GM23338 (cell line): ENCODE results near the gene KRT9. TPM values are rescaled to one million over a fixed set of nuclear protein-coding genes. Genes with fewer than 3 reads are reported as not detected.

Experiments
- ATAC-seq: fragments of 200-7000 bp; cut with Tn5 transposase; 3 replicates; pipeline ENCODE4 v1.9.1; 2020
- DNase-seq: peaks from one replicate; pipeline ENCODE4 v3.0.0-alpha.2; 2015; ENCODE audit warnings: low spot score
- H2AFZ ChIP-seq: fragments of 200-600 bp; sonication (generic); 2 replicates; pipeline ENCODE4 v1.8.0; 2016; ENCODE audit warnings: antibody characterized with exemption, mild to moderate bottlenecking, moderate library complexity
- H3F3A ChIP-seq: fragments of 200-600 bp; sonication (generic); replicated peaks from 2 replicates; pipeline ENCODE4 v1.8.0; 2017; ENCODE audit warnings: antibody characterized with exemption, mixed run types, low read depth
- H3K27ac ChIP-seq: fragments of 200-600 bp; sonication (generic); 2 replicates; pipeline ENCODE4 v1.6.1; 2016; ENCODE audit warnings: low read depth
- H3K27me3 ChIP-seq: fragments of 200-600 bp; sonication (generic); 2 replicates; pipeline ENCODE4 v1.8.0; 2016; ENCODE audit warnings: mild to moderate bottlenecking, mixed run types, moderate library complexity; ENCODE audit not compliant: insufficient read depth
- H3K36me3 ChIP-seq: fragments of 200-600 bp; sonication (generic); 2 replicates; pipeline ENCODE4 v1.8.0; 2016; ENCODE audit warnings: mild to moderate bottlenecking; ENCODE audit not compliant: insufficient read depth
- H3K4me1 ChIP-seq: fragments of 200-600 bp; sonication (generic); 2 replicates; pipeline ENCODE4 v1.8.0; 2016; ENCODE audit warnings: mild to moderate bottlenecking, moderate library complexity; ENCODE audit not compliant: insufficient read depth
- H3K4me2 ChIP-seq: fragments of 200-600 bp; sonication (generic); 2 replicates; pipeline ENCODE4 v1.7.1; 2017; ENCODE audit warnings: mixed run types
- H3K4me3 ChIP-seq: fragments of 200-600 bp; sonication (generic); 2 replicates; pipeline ENCODE4 v1.6.1; 2016; ENCODE audit warnings: mixed run types
- H3K79me2 ChIP-seq: fragments of 200-600 bp; sonication (generic); replicated peaks from 2 replicates; pipeline ENCODE4 v1.8.0; 2017; ENCODE audit warnings: mild to moderate bottlenecking; ENCODE audit not compliant: insufficient read depth
- H3K9me2 ChIP-seq: fragments of 200-600 bp; sonication (generic); 2 replicates; pipeline ENCODE4 v1.8.0; 2017; ENCODE audit not compliant: insufficient read depth
- H4K20me1 ChIP-seq: fragments of 200-600 bp; sonication (generic); replicated peaks from 2 replicates; pipeline ENCODE4 v1.8.0; 2017; ENCODE audit warnings: mild to moderate bottlenecking; ENCODE audit not compliant: insufficient read depth
- H3K27ac Mint-ChIP-seq: 2 replicates; pipeline ENCODE4 v1.8.0; 2020; ENCODE audit warnings: inconsistent platforms, mild to moderate bottlenecking, moderate library complexity, mixed read lengths
- H3K27me3 Mint-ChIP-seq: 3 replicates; pipeline ENCODE4 v1.8.0; 2022; ENCODE audit warnings: low read depth, mild to moderate bottlenecking, moderate library complexity, mixed read lengths, inconsistent platforms; ENCODE audit not compliant: insufficient read depth, poor library complexity
- H3K36me3 Mint-ChIP-seq: 3 replicates; pipeline ENCODE4 v1.8.0; 2021; ENCODE audit warnings: low read depth, mild to moderate bottlenecking, inconsistent platforms, moderate library complexity, mixed read lengths
- H3K4me1 Mint-ChIP-seq: 3 replicates; pipeline ENCODE4 v1.8.0; 2020; ENCODE audit warnings: mild to moderate bottlenecking, inconsistent platforms, mixed read lengths
- H3K4me3 Mint-ChIP-seq: 3 replicates; pipeline ENCODE4 v1.8.0; 2021; ENCODE audit warnings: moderate library complexity, mild to moderate bottlenecking, inconsistent platforms, mixed read lengths
- H3K9me3 Mint-ChIP-seq: 3 replicates; pipeline ENCODE4 v1.8.0; 2020; ENCODE audit warnings: moderate library complexity, mild to moderate bottlenecking, inconsistent platforms, mixed read lengths
- CREB1 ChIP-seq: fragments of 250-450 bp; sonication (Bioruptor Pico); IDR thresholded peaks from 2 replicates; pipeline ENCODE4 v1.5.0; 2020; ENCODE audit warnings: low read depth, mild to moderate bottlenecking, moderate library complexity
- CTCF ChIP-seq, 2 experiments: fragments of 200-600 bp in 1 of 2; sonication (generic) in 1 of 2; conservative IDR thresholded peaks; 2 replicates each; pipeline versions ENCODE4 v1.5.1 to v1.6.1; 2016 to 2017; ENCODE audit warnings: antibody characterized with exemption in 2 of 2, low read depth in 2 of 2, mild to moderate bottlenecking in 2 of 2, moderate library complexity in 1 of 2
- EZH2 ChIP-seq: fragments of 200-600 bp; sonication (generic); IDR thresholded peaks from one replicate; pipeline ENCODE4 v1.8.0; 2017; ENCODE audit warnings: antibody characterized with exemption, mild to moderate bottlenecking, low read depth; ENCODE audit not compliant: unreplicated experiment
- POLR2AphosphoS5 ChIP-seq: IDR thresholded peaks from 2 replicates; pipeline ENCODE4 v1.6.1; 2016; ENCODE audit warnings: antibody characterized with exemption, low read depth
- STAT1 ChIP-seq: IDR thresholded peaks from one replicate; pipeline ENCODE4 v1.6.1; 2016; ENCODE audit warnings: antibody characterized with exemption; ENCODE audit not compliant: unreplicated experiment
- ZNF114 ChIP-seq: fragments of 250-450 bp; sonication (Bioruptor Pico); IDR thresholded peaks from 2 replicates; pipeline ENCODE4 v1.5.0; 2020; ENCODE audit warnings: mild to moderate bottlenecking, moderate library complexity
- ZNF331 ChIP-seq: fragments of 250-450 bp; sonication (Bioruptor Pico); IDR thresholded peaks from 2 replicates; pipeline ENCODE4 v1.5.0; 2020; ENCODE audit warnings: low read depth, mild to moderate bottlenecking, moderate library complexity
- ZNF462 ChIP-seq: fragments of 250-450 bp; sonication (Bioruptor Pico); IDR thresholded peaks from 2 replicates; pipeline ENCODE4 v1.5.0; 2020; ENCODE audit warnings: mild to moderate bottlenecking, moderate library complexity
- polyA plus RNA-seq: library from polyadenylated mRNA; unstranded; fragments of >200 nt; fragmentation: Nextera tagmentation; extraction: Ambion mirVana; gene quantifications from 2 replicates; pipeline ENCODE4 v1.2.1, GENCODE V29; 2016
- total RNA-seq: library from RNA; depleted of rRNA; stranded (reverse); fragments of >200 nt; shearing (Covaris generic); gene quantifications from 2 replicates; pipeline ENCODE4 v1.2.3, GENCODE V29; 2014
- TF ChIP-seq, protein P1 (sequence below): IDR thresholded peaks from 2 replicates; pipeline ENCODE4 v1.6.1; 2016; ENCODE audit warnings: antibody characterized with exemption
- TF ChIP-seq, protein P2 (sequence below): IDR thresholded peaks from one replicate; pipeline ENCODE4 v1.6.1; 2018; ENCODE audit warnings: antibody characterized with exemption; ENCODE audit not compliant: unreplicated experiment

The KRT9 gene
- total and polyA plus RNA-seq, 2 experiments from 2014 or later: not detected

- TF ChIP-seq ZNF462 (CRISPR knock-in tag): no peak
- TF ChIP-seq, protein P1, sequence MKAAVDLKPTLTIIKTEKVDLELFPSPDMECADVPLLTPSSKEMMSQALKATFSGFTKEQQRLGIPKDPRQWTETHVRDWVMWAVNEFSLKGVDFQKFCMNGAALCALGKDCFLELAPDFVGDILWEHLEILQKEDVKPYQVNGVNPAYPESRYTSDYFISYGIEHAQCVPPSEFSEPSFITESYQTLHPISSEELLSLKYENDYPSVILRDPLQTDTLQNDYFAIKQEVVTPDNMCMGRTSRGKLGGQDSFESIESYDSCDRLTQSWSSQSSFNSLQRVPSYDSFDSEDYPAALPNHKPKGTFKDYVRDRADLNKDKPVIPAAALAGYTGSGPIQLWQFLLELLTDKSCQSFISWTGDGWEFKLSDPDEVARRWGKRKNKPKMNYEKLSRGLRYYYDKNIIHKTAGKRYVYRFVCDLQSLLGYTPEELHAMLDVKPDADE: no peak
- no peak for TF ChIP-seq ZNF331 (CRISPR knock-in tag)
- no peak for TF ChIP-seq STAT1
- no peak for TF ChIP-seq CTCF (conservative IDR thresholded peaks at IDR 0.05; ENCODE audit: low read depth in 2 of 2)
- no peak for TF ChIP-seq EZH2
- no peak for TF ChIP-seq CREB1 (CRISPR knock-in tag)
These were observed 18.7 kb downstream of the KRT9 start (continued) for GRCh38 chr17:41553176-41553575.

GRCh38 chr17:41552455-41552854 is 19.4 kb downstream of the KRT9 start:
- H3K9me3 Mint-ChIP-seq: no peaks in the 10 kb centered on the region; the same call in 2 of the 3 replicates
- Histone ChIP-seq H3K4me1 (peaks cover 6% of the 10 kb centered on the region), H3K79me2 (no peaks in the 10 kb centered on the region), H3K27me3 (no peaks in the 10 kb centered on the region), H3K4me2 (no peak overlapping the region), H3K27ac (no peak overlapping the region), H3K9me2 (no peaks in the 10 kb centered on the region), H4K20me1 (no peaks in the 10 kb centered on the region), H3K36me3 (no peaks in the 10 kb centered on the region), H2AFZ (no peak overlapping the region), H3F3A (no peaks in the 10 kb centered on the region), H3K4me3 (no peak overlapping the region)
- H3K27ac Mint-ChIP-seq: no peak overlapping the region
- ATAC-seq: no peak
- H3K36me3 Mint-ChIP-seq: no peaks in the 10 kb centered on the region
- no peak overlapping the region for H3K4me3 Mint-ChIP-seq
- H3K27me3 Mint-ChIP-seq: peaks cover 30% of the 10 kb centered on the region
- TF ChIP-seq CREB1 (CRISPR knock-in tag): no peak
- no peak for TF ChIP-seq ZNF331 (CRISPR knock-in tag)
- TF ChIP-seq EZH2: no peak
- no peak for TF ChIP-seq ZNF114 (CRISPR knock-in tag)
- TF ChIP-seq POLR2AphosphoS5: no peak
- TF ChIP-seq, protein P1: no peak
- TF ChIP-seq, protein P2, sequence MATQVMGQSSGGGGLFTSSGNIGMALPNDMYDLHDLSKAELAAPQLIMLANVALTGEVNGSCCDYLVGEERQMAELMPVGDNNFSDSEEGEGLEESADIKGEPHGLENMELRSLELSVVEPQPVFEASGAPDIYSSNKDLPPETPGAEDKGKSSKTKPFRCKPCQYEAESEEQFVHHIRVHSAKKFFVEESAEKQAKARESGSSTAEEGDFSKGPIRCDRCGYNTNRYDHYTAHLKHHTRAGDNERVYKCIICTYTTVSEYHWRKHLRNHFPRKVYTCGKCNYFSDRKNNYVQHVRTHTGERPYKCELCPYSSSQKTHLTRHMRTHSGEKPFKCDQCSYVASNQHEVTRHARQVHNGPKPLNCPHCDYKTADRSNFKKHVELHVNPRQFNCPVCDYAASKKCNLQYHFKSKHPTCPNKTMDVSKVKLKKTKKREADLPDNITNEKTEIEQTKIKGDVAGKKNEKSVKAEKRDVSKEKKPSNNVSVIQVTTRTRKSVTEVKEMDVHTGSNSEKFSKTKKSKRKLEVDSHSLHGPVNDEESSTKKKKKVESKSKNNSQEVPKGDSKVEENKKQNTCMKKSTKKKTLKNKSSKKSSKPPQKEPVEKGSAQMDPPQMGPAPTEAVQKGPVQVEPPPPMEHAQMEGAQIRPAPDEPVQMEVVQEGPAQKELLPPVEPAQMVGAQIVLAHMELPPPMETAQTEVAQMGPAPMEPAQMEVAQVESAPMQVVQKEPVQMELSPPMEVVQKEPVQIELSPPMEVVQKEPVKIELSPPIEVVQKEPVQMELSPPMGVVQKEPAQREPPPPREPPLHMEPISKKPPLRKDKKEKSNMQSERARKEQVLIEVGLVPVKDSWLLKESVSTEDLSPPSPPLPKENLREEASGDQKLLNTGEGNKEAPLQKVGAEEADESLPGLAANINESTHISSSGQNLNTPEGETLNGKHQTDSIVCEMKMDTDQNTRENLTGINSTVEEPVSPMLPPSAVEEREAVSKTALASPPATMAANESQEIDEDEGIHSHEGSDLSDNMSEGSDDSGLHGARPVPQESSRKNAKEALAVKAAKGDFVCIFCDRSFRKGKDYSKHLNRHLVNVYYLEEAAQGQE: no peak
- peaks cover 19% of the 10 kb centered on the region for H3K4me1 Mint-ChIP-seq
- DNase-seq: no peak
